Adipose tissue (tissue), 3 donors: ENCODE results near the gene SPDYE18. TPM values are rescaled to one million over a fixed set of nuclear protein-coding genes. Genes with fewer than 3 reads are reported as not detected.
"Not testable (repeated sequence)": the region's sequence is repeated elsewhere in the genome, so short reads cannot be mapped to it uniquely, and the experiment has no call there.

Experiments used
- H3K27ac ChIP-seq: one replicate; pipeline ENCODE4 v1.5.1; 2013; ENCODE audit warnings: low read depth, low read length
- WGBS, 3 donors: extraction: QIAGEN DNeasy Blood & Tissue Kit; methylation state at CpG; one replicate each; pipeline ENCODE4 v1.1.7; 2013; 5-methylcytosine and 5-hydroxymethylcytosine counted together
- polyA plus RNA-seq, 3 donors: library from polyadenylated mRNA; stranded (reverse); fragments of 200-250 nt; gene quantifications; one replicate each; pipeline ENCODE4 v1.2.3, GENCODE V29; 2013
- donor health status: healthy with polysubstance abuse.
- donor health status: Bipolar disorder and iron deficiency.
- donor health status: healthy.

The SPDYE18 gene
- polyA plus RNA-seq, 3 donors = 0.51 to 0.66 TPM; not detected in 1

DNA sequence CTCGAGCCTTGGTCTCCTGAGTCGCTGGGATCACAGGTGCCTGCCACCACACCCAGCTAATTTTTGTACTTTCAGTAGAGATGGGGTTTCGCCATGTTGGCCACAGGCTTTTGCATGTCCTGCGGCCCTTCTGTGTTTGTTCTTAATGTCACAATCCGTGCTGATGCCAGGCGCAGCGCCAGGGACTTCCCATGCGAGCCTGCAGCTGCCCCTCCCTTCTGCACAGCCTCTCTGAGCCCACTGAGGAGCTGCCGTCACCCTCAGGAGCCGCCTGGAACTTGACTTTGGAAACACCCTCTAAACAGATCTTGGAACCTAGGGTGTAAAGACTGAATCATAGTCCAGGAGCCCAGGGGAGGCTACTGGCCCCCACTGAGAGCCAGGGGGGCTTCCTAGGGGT is 54.4 kb downstream of the SPDYE18 start:
- not testable (repeated sequence) for H3K27ac ChIP-seq
- 36 to 70% (median 56%) methylated on average over 10 of the region's 10 CpGs for WGBS, 3 donors

DNA sequence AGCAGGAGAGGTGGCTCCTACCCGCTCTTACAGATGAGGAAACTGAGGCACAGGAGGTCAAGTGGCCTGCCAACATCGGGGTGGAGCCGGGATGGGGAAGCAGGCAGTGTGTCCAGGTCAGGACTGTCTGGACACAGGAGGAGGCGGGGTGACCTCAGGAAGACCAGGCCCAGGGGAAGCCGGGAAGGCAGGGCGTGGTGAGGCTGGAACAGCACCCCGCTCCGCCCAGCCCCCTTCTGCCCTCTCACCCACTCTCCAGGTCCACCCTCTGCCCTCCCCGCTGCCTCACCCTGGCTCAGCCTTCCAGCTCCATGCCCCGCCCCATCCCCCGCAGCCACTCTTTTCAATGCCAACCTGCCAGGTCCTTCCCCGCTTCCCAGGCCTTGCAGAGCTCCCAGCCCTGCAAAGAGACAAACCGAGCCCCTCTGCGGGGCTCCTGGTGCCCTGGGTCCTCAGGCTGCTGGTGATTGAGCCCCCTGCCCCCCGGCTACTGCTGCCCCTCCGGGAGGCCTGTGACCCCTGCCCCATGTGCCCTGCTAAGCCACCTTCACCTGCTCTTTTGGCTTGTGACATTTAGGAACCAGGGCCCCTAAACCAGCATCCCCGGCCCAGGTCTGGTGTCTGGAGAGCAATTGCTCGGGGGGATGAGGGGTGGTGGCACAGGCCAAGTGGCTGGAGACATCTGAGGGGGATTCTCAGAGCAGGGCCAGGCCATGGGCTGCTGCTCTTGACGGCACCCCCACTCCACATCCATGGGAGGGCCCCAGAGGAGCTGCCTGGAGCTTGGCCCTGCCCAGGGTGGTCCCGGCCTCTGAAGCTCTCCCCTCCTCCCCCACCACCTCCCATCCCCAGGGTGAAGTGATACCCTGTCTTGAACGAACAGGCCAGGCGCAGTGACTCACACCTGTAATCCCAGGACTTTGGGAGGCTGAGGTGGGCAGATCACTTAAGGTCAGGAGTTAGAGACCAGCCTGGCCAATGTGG is 55.9 kb downstream of the SPDYE18 start:
- WGBS, 3 donors = 74 to 82% (median 75%) methylated on average over 8 to 14 of the region's 22 CpGs
- H3K27ac ChIP-seq = not testable (repeated sequence)

DNA sequence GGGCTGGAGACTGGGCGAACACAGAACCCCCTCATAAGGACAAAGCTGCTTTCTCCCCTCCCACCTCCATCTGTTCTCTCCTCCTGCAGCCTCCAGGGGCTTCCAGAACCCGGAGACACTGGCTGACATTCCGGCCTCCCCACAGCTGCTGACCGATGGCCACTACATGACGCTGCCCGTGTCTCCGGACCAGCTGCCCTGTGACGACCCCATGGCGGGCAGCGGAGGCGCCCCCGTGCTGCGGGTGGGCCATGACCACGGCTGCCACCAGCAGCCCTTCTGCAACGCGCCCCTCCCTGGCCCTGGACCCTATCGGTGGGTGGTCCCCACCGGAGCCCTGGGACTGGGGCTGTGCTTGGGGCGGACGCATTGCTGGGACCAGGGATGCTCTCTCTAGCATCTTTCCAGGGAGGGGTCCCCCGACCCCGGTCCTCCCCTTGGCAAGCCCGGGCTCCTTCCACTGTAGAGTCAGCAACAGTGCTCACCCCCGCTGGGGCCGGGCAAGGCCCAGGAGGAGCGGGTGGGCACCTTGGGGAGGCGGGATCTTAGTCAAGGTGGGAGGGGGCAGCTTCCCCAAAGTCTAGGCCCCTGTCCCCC is 56.8 kb downstream of the SPDYE18 start:
- 83 to 91% (median 90%) methylated on average over 9 to 22 of the region's 27 CpGs for WGBS, 3 donors
- not testable (repeated sequence) for H3K27ac ChIP-seq

DNA sequence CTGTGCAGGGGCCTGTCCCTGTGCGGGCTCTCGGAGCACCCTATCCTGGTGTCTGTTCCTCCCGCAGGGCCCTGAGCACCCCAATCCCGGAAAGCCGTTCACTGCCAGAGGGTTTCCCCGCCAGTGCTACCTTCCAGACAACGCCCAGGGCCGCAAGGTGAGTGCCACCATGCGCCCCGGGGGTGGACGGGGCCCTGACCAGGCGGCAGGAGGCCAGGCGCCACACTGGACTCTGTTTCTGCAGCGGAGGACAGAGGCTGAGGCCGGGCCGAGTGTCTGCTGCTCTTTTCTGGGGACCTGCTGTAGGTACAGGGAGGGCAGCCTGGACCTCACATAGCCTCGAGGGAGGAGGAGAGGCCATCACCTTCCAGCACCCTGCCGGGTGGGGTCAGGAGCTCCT is 58.2 kb downstream of the SPDYE18 start:
- H3K27ac ChIP-seq = not testable (repeated sequence)
- WGBS, 3 donors = 93 to 96% (median 95%) methylated on average over 9 to 11 of the region's 18 CpGs

DNA sequence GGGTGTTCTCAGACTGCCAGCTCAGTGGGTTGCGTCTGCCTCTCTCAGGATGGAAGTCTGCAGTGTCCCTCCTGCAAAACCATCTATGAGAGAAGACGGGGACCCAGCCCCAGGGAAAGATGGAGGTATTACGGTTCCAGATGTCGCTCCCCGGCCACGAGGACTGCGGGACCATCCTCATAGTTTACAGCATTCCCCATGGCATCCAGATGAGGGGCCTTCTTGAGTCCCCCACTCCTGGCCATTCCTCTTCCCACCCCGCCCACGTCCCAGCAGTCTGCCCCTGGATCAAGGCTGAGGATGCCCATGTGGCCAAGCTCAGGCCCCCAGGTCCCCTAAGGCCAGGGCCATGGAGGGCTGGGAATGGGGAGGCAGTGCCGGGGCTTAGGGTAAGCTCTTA is 59.1 kb downstream of the SPDYE18 start:
- WGBS, 3 donors = 97 to 98% (median 98%) methylated on average over 9 to 10 of the region's 10 CpGs
- not testable (repeated sequence) for H3K27ac ChIP-seq

DNA sequence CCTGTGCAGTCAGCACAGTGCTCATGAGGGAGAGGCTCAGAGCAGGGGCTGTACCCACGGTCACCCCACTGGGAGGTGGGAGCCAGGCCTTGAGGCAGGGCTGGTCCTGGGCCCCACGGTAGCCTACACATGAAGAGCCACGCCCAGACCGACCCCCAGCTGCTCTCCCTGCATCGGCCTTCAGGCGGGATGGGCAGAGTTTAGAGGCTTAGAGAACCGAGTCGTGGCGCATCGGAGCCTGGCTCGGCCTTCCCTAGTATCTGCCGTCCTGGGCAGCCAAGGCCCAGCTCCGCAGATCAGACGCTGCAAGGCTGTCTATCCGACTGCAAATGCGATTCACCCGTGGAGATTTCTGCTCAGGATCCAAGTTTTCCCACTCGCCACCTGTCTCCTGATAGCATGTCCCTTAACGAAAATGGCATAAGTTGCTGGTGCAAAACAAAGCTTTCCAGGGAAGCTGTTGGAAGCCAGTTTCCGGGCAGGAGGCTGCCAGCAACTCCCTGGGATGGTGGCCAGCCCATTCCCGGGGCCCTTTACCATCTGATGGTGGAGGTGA is 59.6 kb downstream of the SPDYE18 start:
- 92 to 96% (median 93%) methylated on average over 20 to 21 of the region's 21 CpGs for WGBS, 3 donors
- H3K27ac ChIP-seq = not testable (repeated sequence)

DNA sequence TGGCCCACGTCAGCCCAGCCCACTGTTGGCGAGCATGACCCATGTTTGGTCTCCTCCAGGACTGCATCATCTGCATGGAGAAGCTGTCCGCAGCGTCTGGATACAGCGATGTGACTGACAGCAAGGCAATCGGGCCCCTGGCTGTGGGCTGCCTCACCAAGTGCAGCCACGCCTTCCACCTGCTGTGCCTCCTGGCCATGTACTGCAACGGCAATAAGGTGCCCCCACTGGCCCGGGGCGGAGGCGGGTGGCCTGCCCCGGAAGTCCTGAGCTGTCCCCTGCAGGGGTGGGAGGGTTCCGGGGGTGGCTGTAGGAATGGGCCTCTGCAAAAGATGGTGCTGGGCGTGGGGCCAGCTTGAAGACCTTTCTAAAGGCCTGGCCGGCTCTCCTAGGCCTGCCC is 60.3 kb downstream of the SPDYE18 start:
- H3K27ac ChIP-seq = not testable (repeated sequence)
- WGBS, 3 donors = 77 to 88% (median 86%) methylated on average over 13 to 15 of the region's 15 CpGs

Other genes starting within 250 kb of the SPDYE18 start
- not detected for gene SPDYE17, start 30.2 kb downstream of the SPDYE18 start, polyA plus RNA-seq
- 10 to 100 TPM in 1 of 3 donors, 1 to 10 TPM in 2; 1.5 to 15.7 (median 2.9) TPM for gene CCDC146, start 60.1 kb upstream of the SPDYE18 start, polyA plus RNA-seq
- 10 to 100 TPM in 2 of 3 donors, 1 to 10 TPM in 1; 2.6 to 14.6 (median 14.4) TPM for gene FGL2, start 137.3 kb upstream of the SPDYE18 start, polyA plus RNA-seq